ENCODE measurements around the gene FUCA2.
A peak's percentile ranks its signal among the peaks of the same experiment; 100 is the strongest.

The FUCA2 gene

DNA sequence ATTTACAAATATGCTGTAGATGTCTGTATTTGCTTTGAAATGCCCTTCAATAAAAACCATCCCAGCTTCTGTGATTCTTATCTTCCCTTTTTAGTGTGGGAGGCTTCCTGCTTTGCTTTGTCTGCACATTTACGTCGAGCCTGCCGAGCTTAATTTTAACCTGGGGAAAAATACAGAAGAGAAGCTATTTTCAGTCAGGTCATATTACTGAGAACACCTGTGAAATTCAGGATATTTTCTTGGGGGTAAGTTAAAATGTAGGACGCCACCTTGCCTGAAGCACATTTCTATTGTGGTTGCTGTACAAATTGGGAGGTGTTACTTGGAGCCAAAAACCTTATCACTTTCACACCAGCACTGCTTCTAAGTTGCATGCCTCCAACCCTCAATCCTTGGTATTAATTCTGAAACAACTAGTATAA, 43.6 kb upstream of the FUCA2 start:
- Histone ChIP-seq H3K9ac (ENCODE audit: low read length) (no peak overlapping the region), H2AK5ac (ENCODE audit: low read length) (no peak overlapping the region), H3K4ac (ENCODE audit: low read depth, low read length) (no peak overlapping the region), H3K27me3 (ENCODE audit: insufficient read depth, low read length, poor library complexity) (no peaks in the 10 kb centered on the region), H2BK5ac (ENCODE audit: low read length) (no peak overlapping the region), H3K4me3 (ENCODE audit: low read length) (no peak overlapping the region), H3K4me2 (ENCODE audit: low read length) (no peak overlapping the region), H3K36me3 (ENCODE audit: control insufficient read depth, insufficient read depth, low read length) (no peaks in the 10 kb centered on the region), H3K79me1 (ENCODE audit: low read length) (no peaks in the 10 kb centered on the region), H4K8ac (ENCODE audit: low read depth, low read length) (no peak overlapping the region), H3K27ac (ENCODE audit: low read depth, low read length) (no peak overlapping the region), H3K4me1 (ENCODE audit: control insufficient read depth, low read depth, low read length) (peaks cover 14% of the 10 kb centered on the region), H2BK120ac (ENCODE audit: low read depth, low read length) (no peak overlapping the region), H4K5ac (ENCODE audit: low read length) (no peak overlapping the region), H3K56ac (ENCODE audit: low read length) (no peak overlapping the region), H3K79me2 (ENCODE audit: control insufficient read depth, insufficient read depth, low read length) (no peaks in the 10 kb centered on the region), H3K18ac (ENCODE audit: low read length) (peak overlapping the region; percentile 96), H3K23ac (ENCODE audit: low read length) (no peak overlapping the region), H2BK15ac (replicated peaks; ENCODE audit: low read depth) (peak overlapping the region; percentile 60)
- no CpG with 5 or more reads among the region's 4 CpGs for WGBS (ENCODE audit: extremely low coverage, insufficient coverage, low lambda C conversion rate)
- DNase-seq = no peak

DNA sequence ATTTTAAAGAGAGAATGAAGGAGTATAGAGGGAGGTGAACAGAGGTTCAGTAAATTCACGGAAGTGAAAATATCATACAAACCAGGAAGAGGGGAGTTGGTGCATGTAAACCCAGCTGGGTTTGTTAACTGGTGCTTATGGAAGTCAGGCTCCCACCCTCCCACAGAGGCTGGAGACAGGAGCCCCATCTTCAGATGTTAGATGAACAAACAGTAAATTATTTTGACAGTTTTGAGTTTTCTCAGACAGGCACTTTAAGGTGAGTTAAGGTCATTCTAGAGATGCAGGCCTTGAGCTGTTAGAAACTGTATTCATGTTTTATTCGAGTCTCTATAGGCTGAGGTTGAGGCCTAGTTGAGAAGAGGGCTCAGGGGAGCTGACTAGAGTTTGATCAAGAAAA, 41.8 kb upstream of the FUCA2 start:
- Histone ChIP-seq H3K4me2 (ENCODE audit: low read length) (no peak overlapping the region), H3K9ac (ENCODE audit: low read length) (no peak overlapping the region), H3K56ac (ENCODE audit: low read length) (no peak overlapping the region), H2BK5ac (ENCODE audit: low read length) (no peak overlapping the region), H3K79me2 (ENCODE audit: control insufficient read depth, insufficient read depth, low read length) (no peaks in the 10 kb centered on the region), H3K4ac (ENCODE audit: low read depth, low read length) (no peak overlapping the region), H3K36me3 (ENCODE audit: control insufficient read depth, insufficient read depth, low read length) (no peaks in the 10 kb centered on the region), H3K27me3 (ENCODE audit: insufficient read depth, low read length, poor library complexity) (no peaks in the 10 kb centered on the region), H4K5ac (ENCODE audit: low read length) (no peak overlapping the region), H3K4me3 (ENCODE audit: low read length) (no peak overlapping the region), H4K8ac (ENCODE audit: low read depth, low read length) (no peak overlapping the region), H3K4me1 (ENCODE audit: control insufficient read depth, low read depth, low read length) (peaks cover 14% of the 10 kb centered on the region), H3K79me1 (ENCODE audit: low read length) (no peaks in the 10 kb centered on the region), H3K27ac (ENCODE audit: low read depth, low read length) (no peak overlapping the region), H2BK120ac (ENCODE audit: low read depth, low read length) (peak overlapping the region; percentile 35), H3K18ac (ENCODE audit: low read length) (no peak overlapping the region), H2AK5ac (ENCODE audit: low read length) (no peak overlapping the region), H3K23ac (ENCODE audit: low read length) (no peak overlapping the region), H2BK15ac (replicated peaks; ENCODE audit: low read depth) (peak overlapping the region; percentile 89)
- no CpG with 5 or more reads among the region's 2 CpGs for WGBS (ENCODE audit: extremely low coverage, insufficient coverage, low lambda C conversion rate)
- no peak for DNase-seq

DNA sequence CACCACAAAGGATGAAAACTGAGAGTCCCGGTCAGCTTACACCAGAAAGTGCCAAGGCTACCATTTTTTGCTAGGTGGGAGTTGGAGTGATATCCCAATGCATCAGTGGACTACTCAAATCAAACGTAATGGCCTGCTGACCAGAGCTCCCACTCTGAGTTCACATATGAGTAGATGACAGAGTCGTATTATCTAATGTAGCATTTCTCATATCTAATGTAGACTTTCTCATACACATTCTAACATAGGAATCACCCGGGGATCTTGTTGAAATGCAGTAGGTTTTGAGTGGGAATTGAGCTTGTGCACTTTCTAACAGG, 38.4 kb upstream of the FUCA2 start:
- Histone ChIP-seq H3K79me2 (ENCODE audit: control insufficient read depth, insufficient read depth, low read length) (no peaks in the 10 kb centered on the region), H2BK15ac (replicated peaks; ENCODE audit: low read depth) (no peak overlapping the region), H3K9ac (ENCODE audit: low read length) (no peak overlapping the region), H3K18ac (ENCODE audit: low read length) (no peak overlapping the region), H4K8ac (ENCODE audit: low read depth, low read length) (no peak overlapping the region), H2BK120ac (ENCODE audit: low read depth, low read length) (no peak overlapping the region), H3K36me3 (ENCODE audit: control insufficient read depth, insufficient read depth, low read length) (no peaks in the 10 kb centered on the region), H3K79me1 (ENCODE audit: low read length) (no peaks in the 10 kb centered on the region), H3K56ac (ENCODE audit: low read length) (no peak overlapping the region), H3K4ac (ENCODE audit: low read depth, low read length) (no peak overlapping the region), H3K4me3 (ENCODE audit: low read length) (no peak overlapping the region), H3K23ac (ENCODE audit: low read length) (no peak overlapping the region), H3K4me2 (ENCODE audit: low read length) (no peak overlapping the region), H3K4me1 (ENCODE audit: control insufficient read depth, low read depth, low read length) (peaks cover 6% of the 10 kb centered on the region), H2BK5ac (ENCODE audit: low read length) (no peak overlapping the region), H3K27me3 (ENCODE audit: insufficient read depth, low read length, poor library complexity) (no peaks in the 10 kb centered on the region), H2AK5ac (ENCODE audit: low read length) (no peak overlapping the region), H4K5ac (ENCODE audit: low read length) (no peak overlapping the region), H3K27ac (ENCODE audit: low read depth, low read length) (no peak overlapping the region)
- no CpG with 5 or more reads among the region's 4 CpGs for WGBS (ENCODE audit: extremely low coverage, insufficient coverage, low lambda C conversion rate)
- no peak for DNase-seq

DNA sequence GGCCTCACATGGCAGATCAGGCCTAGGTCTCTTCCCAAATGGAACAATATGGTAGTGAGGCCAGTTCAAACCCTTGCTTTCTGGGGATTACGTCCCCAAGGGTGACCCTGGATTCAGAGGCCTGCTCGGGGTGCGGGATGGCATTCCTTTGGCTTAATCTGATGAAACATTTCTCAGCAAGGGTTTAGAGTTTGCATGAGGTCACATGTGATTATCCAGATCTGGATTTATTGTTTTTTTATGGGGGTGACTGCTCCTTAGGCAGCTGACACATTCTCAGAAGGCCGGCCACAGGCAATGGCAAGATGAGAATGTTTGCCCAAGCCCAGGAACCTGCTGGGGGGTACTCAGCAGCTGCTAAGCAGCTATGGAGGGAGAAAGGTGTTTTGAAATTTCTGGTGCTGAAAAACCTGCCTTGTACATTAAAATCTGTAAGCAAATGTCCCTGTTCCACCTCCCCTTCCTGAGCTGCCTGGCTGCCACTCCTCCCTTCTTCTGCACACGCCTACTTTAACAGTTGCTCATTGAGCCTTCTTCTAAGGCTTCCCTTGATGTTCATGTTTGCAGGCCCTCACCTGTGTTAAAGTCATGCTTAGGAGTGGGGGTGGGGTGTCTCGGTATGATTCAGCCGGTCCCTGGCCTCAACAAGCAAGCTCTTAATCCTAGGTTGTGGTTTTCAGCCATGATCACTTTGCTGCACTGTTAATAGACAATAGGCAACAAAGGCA, 37.9 kb upstream of the FUCA2 start:
- DNase-seq = no peak
- Histone ChIP-seq H3K4me1 (ENCODE audit: control insufficient read depth, low read depth, low read length) (peaks cover 2% of the 10 kb centered on the region), H3K4ac (ENCODE audit: low read depth, low read length) (no peak overlapping the region), H2BK5ac (ENCODE audit: low read length) (no peak overlapping the region), H4K8ac (ENCODE audit: low read depth, low read length) (no peak overlapping the region), H2BK120ac (ENCODE audit: low read depth, low read length) (no peak overlapping the region), H3K18ac (ENCODE audit: low read length) (no peak overlapping the region), H2BK15ac (replicated peaks; ENCODE audit: low read depth) (no peak overlapping the region), H2AK5ac (ENCODE audit: low read length) (no peak overlapping the region), H3K4me3 (ENCODE audit: low read length) (no peak overlapping the region), H3K27me3 (ENCODE audit: insufficient read depth, low read length, poor library complexity) (no peaks in the 10 kb centered on the region), H3K79me2 (ENCODE audit: control insufficient read depth, insufficient read depth, low read length) (no peaks in the 10 kb centered on the region), H3K9ac (ENCODE audit: low read length) (no peak overlapping the region), H3K36me3 (ENCODE audit: control insufficient read depth, insufficient read depth, low read length) (no peaks in the 10 kb centered on the region), H3K23ac (ENCODE audit: low read length) (no peak overlapping the region), H3K4me2 (ENCODE audit: low read length) (no peak overlapping the region), H3K27ac (ENCODE audit: low read depth, low read length) (no peak overlapping the region), H3K56ac (ENCODE audit: low read length) (no peak overlapping the region), H3K79me1 (ENCODE audit: low read length) (no peaks in the 10 kb centered on the region), H4K5ac (ENCODE audit: low read length) (no peak overlapping the region)
- no CpG with 5 or more reads among the region's 7 CpGs for WGBS (ENCODE audit: extremely low coverage, insufficient coverage, low lambda C conversion rate)

DNA sequence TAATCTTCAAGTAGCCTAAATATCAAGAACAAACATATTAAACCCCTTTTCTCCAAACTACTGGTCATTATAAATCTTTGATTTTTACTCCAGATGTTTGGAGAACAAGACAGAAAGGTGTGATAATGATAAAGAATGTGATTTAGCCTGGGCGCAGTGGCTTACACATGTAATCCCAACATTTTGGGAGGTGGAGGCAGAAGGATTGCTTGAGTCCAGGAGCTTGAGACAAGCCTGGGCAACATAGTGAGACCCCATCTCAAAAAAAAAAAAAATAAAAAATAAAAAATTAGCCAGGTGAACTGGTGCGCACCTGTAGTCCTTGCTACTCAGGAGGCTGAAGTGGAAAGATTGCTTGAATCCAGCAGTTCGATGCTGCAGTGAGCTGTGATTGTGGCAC, 35.1 kb upstream of the FUCA2 start:
- no peak overlapping the region for H2BK5ac ChIP-seq (ENCODE audit: low read length)
- no peaks in the 10 kb centered on the region for H3K36me3 ChIP-seq (ENCODE audit: control insufficient read depth, insufficient read depth, low read length)
- H3K79me2 ChIP-seq (ENCODE audit: control insufficient read depth, insufficient read depth, low read length) = no peaks in the 10 kb centered on the region
- no peak overlapping the region for H2AK5ac ChIP-seq (ENCODE audit: low read length)
- no peak overlapping the region for H4K5ac ChIP-seq (ENCODE audit: low read length)
- H3K4me3 ChIP-seq (ENCODE audit: low read length) = no peak overlapping the region
- H3K4me2 ChIP-seq (ENCODE audit: low read length) = no peak overlapping the region
- H3K9ac ChIP-seq (ENCODE audit: low read length) = no peak overlapping the region
- peaks cover 2% of the 10 kb centered on the region for H3K4me1 ChIP-seq (ENCODE audit: control insufficient read depth, low read depth, low read length)
- no peaks in the 10 kb centered on the region for H3K27me3 ChIP-seq (ENCODE audit: insufficient read depth, low read length, poor library complexity)
- H3K23ac ChIP-seq (ENCODE audit: low read length) = no peak overlapping the region
- no CpG with 5 or more reads among the region's 3 CpGs for WGBS (ENCODE audit: extremely low coverage, insufficient coverage, low lambda C conversion rate)
- H3K79me1 ChIP-seq (ENCODE audit: low read length) = no peaks in the 10 kb centered on the region
- no peak overlapping the region for H3K18ac ChIP-seq (ENCODE audit: low read length)
- no peak overlapping the region for H2BK120ac ChIP-seq (ENCODE audit: low read depth, low read length)
- H2BK15ac ChIP-seq (replicated peaks; ENCODE audit: low read depth) = no peak overlapping the region
- H3K56ac ChIP-seq (ENCODE audit: low read length) = no peak overlapping the region
- H3K27ac ChIP-seq (ENCODE audit: low read depth, low read length) = no peak overlapping the region
- no peak overlapping the region for H3K4ac ChIP-seq (ENCODE audit: low read depth, low read length)
- no peak overlapping the region for H4K8ac ChIP-seq (ENCODE audit: low read depth, low read length)
- no peak for DNase-seq

DNA sequence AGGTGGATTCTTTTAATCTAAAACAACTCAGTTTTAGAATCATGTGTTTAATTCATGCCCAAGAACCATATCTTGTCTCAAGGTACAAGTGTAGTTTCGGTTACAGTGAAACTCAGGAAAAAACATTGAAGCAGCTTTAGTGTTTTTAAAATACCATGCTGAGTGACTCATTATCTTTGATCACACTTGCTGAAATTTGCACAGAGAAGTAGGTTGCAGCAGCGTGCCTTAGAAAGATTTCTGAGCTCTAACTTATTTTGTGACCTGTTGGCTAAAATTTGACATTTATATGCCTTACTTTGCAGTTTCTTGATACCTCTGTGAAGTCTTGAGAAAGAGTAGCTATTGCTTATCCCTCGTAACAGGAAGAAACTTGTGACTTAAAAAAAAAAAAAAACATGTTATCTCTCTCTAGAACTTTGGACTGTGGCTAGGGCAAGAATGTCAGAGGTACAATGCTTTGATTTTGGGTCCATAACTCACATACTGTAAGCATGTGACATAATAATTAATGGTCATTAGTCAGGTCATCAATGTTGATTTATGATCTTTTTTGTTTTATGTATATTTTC, 34.5 kb upstream of the FUCA2 start:
- no peak for DNase-seq
- H3K4me2 ChIP-seq (ENCODE audit: low read length) = no peak overlapping the region
- H2BK120ac ChIP-seq (ENCODE audit: low read depth, low read length) = no peak overlapping the region
- H2BK5ac ChIP-seq (ENCODE audit: low read length) = no peak overlapping the region
- H3K79me1 ChIP-seq (ENCODE audit: low read length) = no peaks in the 10 kb centered on the region
- no peaks in the 10 kb centered on the region for H3K79me2 ChIP-seq (ENCODE audit: control insufficient read depth, insufficient read depth, low read length)
- H3K4me1 ChIP-seq (ENCODE audit: control insufficient read depth, low read depth, low read length) = peaks cover 2% of the 10 kb centered on the region
- H4K8ac ChIP-seq (ENCODE audit: low read depth, low read length) = no peak overlapping the region
- no peak overlapping the region for H3K23ac ChIP-seq (ENCODE audit: low read length)
- no peak overlapping the region for H2AK5ac ChIP-seq (ENCODE audit: low read length)
- no peak overlapping the region for H3K18ac ChIP-seq (ENCODE audit: low read length)
- H3K27me3 ChIP-seq (ENCODE audit: insufficient read depth, low read length, poor library complexity) = no peaks in the 10 kb centered on the region
- H3K56ac ChIP-seq (ENCODE audit: low read length) = no peak overlapping the region
- H4K5ac ChIP-seq (ENCODE audit: low read length) = no peak overlapping the region
- H2BK15ac ChIP-seq (replicated peaks; ENCODE audit: low read depth) = no peak overlapping the region
- H3K9ac ChIP-seq (ENCODE audit: low read length) = no peak overlapping the region
- H3K36me3 ChIP-seq (ENCODE audit: control insufficient read depth, insufficient read depth, low read length) = no peaks in the 10 kb centered on the region
- WGBS (ENCODE audit: extremely low coverage, insufficient coverage, low lambda C conversion rate) = no CpG with 5 or more reads among the region's 3 CpGs
- H3K4ac ChIP-seq (ENCODE audit: low read depth, low read length) = no peak overlapping the region
- no peak overlapping the region for H3K4me3 ChIP-seq (ENCODE audit: low read length)
- H3K27ac ChIP-seq (ENCODE audit: low read depth, low read length) = no peak overlapping the region
